ENCODE measurements around the gene CD27.

CD27 gene

DNA sequence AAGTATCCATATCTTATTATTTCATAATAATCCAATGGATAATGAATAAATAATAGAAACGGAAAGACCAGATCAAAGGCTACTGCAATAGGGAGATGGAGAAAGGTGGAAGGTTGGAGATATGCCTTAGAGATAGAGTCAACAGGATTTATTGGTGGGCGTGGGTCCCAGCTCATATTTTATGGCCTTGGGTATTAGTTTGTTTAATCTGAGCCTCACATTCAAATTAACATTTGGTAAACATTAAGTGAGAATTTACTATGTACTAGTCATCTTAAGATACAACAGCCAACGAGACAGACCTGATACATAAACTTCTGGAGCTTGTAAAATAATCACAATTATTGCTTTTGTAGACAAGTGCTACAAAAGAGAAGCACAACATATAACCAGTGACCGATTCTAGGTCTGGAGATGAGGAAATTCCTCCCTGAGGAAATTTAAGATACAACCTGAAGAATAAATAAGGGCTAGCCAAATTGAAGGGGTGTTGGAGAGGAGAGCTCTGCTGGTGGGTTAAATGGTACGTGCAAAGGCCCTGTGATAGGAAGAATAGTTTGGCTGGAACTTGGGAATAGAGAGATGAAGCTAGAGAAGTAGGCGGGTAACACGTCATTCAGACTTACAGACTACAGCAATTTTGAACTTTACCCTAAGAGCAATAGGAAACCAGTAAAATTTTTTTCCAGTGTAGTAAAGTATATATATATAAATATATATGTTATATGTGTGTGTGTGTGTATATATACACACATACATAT is 44.7 kb upstream of the CD27 start:
- CTCF ChIA-PET: interaction anchor here (0.7 to 1.4 kb wide), 2 partner anchors 24 to 65 kb away, joined by 3 to 5 read pairs; no protein-coding TSS in a partner anchor
- POLR2A ChIA-PET: interaction anchor here (0.5 to 1.1 kb wide), 2 partner anchors 29 to 120 kb away, joined by 3 read pairs; no protein-coding TSS in a partner anchor
- Histone ChIP-seq H3K36me3 (ENCODE audit: control insufficient read depth in 2 of 2, insufficient read depth in 1 of 2, low read length in 2 of 2) (no peaks in the 10 kb centered on the region), H3K4me3 (ENCODE audit: low read depth, low read length) (no peak overlapping the region), H3K9me3 (ENCODE audit: control insufficient read depth, insufficient read depth, low read depth, low read length) (no peaks in the 10 kb centered on the region), H3K27ac (ENCODE audit: extremely low read depth, low read depth, low read length) (no peak overlapping the region), H3K4me1 (ENCODE audit: control insufficient read depth, insufficient read depth, low read length) (no peaks in the 10 kb centered on the region)
- no peak for TF ChIP-seq SP3 (tag by site-specific recombination; IDR thresholded peaks at IDR 0.05)
- TF ChIP-seq ZNF623 (tag by site-specific recombination; IDR thresholded peaks at IDR 0.05): peak; percentile 90

DNA sequence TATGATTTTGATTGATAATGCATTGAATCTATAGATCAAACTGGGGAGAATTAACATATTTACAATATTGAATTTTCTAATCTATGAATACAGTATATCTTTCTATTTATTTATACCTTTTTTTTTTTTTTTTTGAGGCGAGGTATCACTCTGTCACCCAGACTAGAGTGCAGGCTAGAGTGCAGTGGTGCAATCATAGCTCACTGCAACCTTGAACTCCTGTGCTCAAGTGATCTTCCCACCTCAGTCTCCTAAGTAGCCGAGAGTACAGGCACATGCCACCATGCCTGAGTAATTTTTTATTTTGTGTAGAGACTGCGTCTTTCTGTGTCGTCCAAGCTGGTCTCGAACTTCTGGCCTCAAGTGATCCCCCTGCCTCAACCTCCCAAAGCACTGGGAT is 40.4 kb upstream of the CD27 start:
- no peak for TF ChIP-seq SCRT1 (tag by site-specific recombination; IDR thresholded peaks at IDR 0.05; ENCODE audit: borderline replicate concordance)
- no peak for TF ChIP-seq ZNF624 (tag by site-specific recombination; IDR thresholded peaks at IDR 0.05)
- TF ChIP-seq MZF1 (tag by site-specific recombination; IDR thresholded peaks at IDR 0.05; ENCODE audit: borderline replicate concordance): no peak
- TF ChIP-seq, protein P1, sequence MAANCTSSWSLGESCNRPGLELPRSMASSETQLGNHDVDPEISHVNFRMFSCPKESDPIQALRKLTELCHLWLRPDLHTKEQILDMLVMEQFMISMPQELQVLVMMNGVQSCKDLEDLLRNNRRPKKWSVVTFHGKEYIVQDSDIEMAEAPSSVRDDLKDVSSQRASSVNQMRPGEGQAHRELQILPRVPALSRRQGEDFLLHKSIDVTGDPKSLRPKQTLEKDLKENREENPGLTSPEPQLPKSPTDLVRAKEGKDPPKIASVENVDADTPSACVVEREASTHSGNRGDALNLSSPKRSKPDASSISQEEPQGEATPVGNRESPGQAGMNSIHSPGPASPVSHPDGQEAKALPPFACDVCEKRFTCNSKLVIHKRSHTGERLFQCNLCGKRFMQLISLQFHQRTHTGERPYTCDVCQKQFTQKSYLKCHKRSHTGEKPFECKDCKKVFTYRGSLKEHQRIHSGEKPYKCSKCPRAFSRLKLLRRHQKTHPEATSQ (tag by site-specific recombination; IDR thresholded peaks at IDR 0.05): no peak
- TF ChIP-seq ZNF521 (tag by site-specific recombination; IDR thresholded peaks at IDR 0.05): no peak
- TF ChIP-seq, protein P2, sequence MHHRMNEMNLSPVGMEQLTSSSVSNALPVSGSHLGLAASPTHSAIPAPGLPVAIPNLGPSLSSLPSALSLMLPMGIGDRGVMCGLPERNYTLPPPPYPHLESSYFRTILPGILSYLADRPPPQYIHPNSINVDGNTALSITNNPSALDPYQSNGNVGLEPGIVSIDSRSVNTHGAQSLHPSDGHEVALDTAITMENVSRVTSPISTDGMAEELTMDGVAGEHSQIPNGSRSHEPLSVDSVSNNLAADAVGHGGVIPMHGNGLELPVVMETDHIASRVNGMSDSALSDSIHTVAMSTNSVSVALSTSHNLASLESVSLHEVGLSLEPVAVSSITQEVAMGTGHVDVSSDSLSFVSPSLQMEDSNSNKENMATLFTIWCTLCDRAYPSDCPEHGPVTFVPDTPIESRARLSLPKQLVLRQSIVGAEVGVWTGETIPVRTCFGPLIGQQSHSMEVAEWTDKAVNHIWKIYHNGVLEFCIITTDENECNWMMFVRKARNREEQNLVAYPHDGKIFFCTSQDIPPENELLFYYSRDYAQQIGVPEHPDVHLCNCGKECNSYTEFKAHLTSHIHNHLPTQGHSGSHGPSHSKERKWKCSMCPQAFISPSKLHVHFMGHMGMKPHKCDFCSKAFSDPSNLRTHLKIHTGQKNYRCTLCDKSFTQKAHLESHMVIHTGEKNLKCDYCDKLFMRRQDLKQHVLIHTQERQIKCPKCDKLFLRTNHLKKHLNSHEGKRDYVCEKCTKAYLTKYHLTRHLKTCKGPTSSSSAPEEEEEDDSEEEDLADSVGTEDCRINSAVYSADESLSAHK (tag by site-specific recombination; IDR thresholded peaks at IDR 0.05): no peak
- no peak for TF ChIP-seq ZNF114 (tag by site-specific recombination; IDR thresholded peaks at IDR 0.05)
- no peak for TF ChIP-seq ZNF239 (tag by site-specific recombination; IDR thresholded peaks at IDR 0.05)
- TF ChIP-seq, protein P3, sequence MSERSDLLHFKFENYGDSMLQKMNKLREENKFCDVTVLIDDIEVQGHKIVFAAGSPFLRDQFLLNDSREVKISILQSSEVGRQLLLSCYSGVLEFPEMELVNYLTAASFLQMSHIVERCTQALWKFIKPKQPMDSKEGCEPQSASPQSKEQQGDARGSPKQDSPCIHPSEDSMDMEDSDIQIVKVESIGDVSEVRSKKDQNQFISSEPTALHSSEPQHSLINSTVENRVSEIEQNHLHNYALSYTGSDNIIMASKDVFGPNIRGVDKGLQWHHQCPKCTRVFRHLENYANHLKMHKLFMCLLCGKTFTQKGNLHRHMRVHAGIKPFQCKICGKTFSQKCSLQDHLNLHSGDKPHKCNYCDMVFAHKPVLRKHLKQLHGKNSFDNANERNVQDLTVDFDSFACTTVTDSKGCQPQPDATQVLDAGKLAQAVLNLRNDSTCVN (tag by site-specific recombination; optimal IDR thresholded peaks at IDR 0.05): no peak
- TF ChIP-seq, protein P4, sequence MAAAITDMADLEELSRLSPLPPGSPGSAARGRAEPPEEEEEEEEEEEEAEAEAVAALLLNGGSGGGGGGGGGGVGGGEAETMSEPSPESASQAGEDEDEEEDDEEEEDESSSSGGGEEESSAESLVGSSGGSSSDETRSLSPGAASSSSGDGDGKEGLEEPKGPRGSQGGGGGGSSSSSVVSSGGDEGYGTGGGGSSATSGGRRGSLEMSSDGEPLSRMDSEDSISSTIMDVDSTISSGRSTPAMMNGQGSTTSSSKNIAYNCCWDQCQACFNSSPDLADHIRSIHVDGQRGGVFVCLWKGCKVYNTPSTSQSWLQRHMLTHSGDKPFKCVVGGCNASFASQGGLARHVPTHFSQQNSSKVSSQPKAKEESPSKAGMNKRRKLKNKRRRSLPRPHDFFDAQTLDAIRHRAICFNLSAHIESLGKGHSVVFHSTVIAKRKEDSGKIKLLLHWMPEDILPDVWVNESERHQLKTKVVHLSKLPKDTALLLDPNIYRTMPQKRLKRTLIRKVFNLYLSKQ (tag by site-specific recombination; IDR thresholded peaks at IDR 0.05; ENCODE audit: borderline replicate concordance): no peak
- TF ChIP-seq ZNF621 (tag by site-specific recombination; IDR thresholded peaks at IDR 0.05): no peak
- TF ChIP-seq, protein P5, sequence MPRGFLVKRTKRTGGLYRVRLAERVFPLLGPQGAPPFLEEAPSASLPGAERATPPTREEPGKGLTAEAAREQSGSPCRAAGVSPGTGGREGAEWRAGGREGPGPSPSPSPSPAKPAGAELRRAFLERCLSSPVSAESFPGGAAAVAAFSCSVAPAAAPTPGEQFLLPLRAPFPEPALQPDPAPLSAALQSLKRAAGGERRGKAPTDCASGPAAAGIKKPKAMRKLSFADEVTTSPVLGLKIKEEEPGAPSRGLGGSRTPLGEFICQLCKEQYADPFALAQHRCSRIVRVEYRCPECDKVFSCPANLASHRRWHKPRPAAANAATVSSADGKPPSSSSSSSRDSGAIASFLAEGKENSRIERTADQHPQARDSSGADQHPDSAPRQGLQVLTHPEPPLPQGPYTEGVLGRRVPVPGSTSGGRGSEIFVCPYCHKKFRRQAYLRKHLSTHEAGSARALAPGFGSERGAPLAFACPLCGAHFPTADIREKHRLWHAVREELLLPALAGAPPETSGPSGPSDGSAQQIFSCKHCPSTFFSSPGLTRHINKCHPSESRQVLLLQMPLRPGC (tag by site-specific recombination; IDR thresholded peaks at IDR 0.05): no peak
- TF ChIP-seq, protein P6, sequence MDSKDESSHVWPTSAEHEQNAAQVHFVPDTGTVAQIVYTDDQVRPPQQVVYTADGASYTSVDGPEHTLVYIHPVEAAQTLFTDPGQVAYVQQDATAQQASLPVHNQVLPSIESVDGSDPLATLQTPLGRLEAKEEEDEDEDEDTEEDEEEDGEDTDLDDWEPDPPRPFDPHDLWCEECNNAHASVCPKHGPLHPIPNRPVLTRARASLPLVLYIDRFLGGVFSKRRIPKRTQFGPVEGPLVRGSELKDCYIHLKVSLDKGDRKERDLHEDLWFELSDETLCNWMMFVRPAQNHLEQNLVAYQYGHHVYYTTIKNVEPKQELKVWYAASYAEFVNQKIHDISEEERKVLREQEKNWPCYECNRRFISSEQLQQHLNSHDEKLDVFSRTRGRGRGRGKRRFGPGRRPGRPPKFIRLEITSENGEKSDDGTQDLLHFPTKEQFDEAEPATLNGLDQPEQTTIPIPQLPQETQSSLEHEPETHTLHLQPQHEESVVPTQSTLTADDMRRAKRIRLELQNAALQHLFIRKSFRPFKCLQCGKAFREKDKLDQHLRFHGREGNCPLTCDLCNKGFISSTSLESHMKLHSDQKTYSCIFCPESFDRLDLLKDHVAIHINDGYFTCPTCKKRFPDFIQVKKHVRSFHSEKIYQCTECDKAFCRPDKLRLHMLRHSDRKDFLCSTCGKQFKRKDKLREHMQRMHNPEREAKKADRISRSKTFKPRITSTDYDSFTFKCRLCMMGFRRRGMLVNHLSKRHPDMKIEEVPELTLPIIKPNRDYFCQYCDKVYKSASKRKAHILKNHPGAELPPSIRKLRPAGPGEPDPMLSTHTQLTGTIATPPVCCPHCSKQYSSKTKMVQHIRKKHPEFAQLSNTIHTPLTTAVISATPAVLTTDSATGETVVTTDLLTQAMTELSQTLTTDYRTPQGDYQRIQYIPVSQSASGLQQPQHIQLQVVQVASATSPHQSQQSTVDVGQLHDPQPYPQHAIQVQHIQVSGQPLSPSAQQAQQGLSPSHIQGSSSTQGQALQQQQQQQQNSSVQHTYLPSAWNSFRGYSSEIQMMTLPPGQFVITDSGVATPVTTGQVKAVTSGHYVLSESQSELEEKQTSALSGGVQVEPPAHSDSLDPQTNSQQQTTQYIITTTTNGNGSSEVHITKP (tag by site-specific recombination; IDR thresholded peaks at IDR 0.05): no peak
- TF ChIP-seq ZNF558 (tag by site-specific recombination; IDR thresholded peaks at IDR 0.05): no peak
- TF ChIP-seq ZNF404 (tag by site-specific recombination; IDR thresholded peaks at IDR 0.05): no peak
- no peak for TF ChIP-seq ZNF146 (tag by site-specific recombination; IDR thresholded peaks at IDR 0.05)
- TF ChIP-seq OVOL3 (tag by site-specific recombination; IDR thresholded peaks at IDR 0.05): no peak
- TF ChIP-seq WT1 (tag by site-specific recombination; IDR thresholded peaks at IDR 0.05): no peak
- TF ChIP-seq ZNF785 (tag by site-specific recombination; IDR thresholded peaks at IDR 0.05): no peak
- TF ChIP-seq ZNF510 (tag by site-specific recombination; IDR thresholded peaks at IDR 0.05; ENCODE audit: insufficient replicate concordance): no peak
- no peaks in the 10 kb centered on the region for H3K4me1 ChIP-seq (ENCODE audit: control insufficient read depth, insufficient read depth, low read length)
- CTCF ChIA-PET: interaction anchor here (0.6 to 1.1 kb wide), 3 partner anchors 37 to 377 kb away, joined by 3 to 5 read pairs (median 3); no protein-coding TSS in a partner anchor
- H3K4me3 ChIP-seq (ENCODE audit: low read depth, low read length): no peak overlapping the region
- H3K9me3 ChIP-seq (ENCODE audit: control insufficient read depth, insufficient read depth, low read depth, low read length): no peaks in the 10 kb centered on the region
- H3K27ac ChIP-seq (ENCODE audit: extremely low read depth, low read depth, low read length): no peak overlapping the region
- POLR2A ChIA-PET: interaction anchor here (0.7 kb wide), 1 partner anchor 9 kb away, joined by 3 read pairs; no protein-coding TSS in a partner anchor
- H3K36me3 ChIP-seq (ENCODE audit: control insufficient read depth in 2 of 2, insufficient read depth in 1 of 2, low read length in 2 of 2): no peaks in the 10 kb centered on the region
